ENCODE data around the gene LRRC8B. TPM values are rescaled to one million over a fixed set of nuclear protein-coding genes. Genes with fewer than 3 reads are reported as not detected.

Gene LRRC8B
- total and polyA plus RNA-seq, 9 of the 15 experiments (the other 6 are each of a cell fraction or from before 2014, with no cell fraction given) = 4.3 to 43.7 (median 14.4) TPM

- no peak; the same call in 1 of the 2 replicates for TF ChIP-seq CREB3 (tag; conservative IDR thresholded peaks at IDR 0.05; ENCODE audit: low read depth)
- no peak for TF ChIP-seq ZNF561 (CRISPR knock-in tag; conservative IDR thresholded peaks at IDR 0.05)
- TF ChIP-seq SRSF9 (IDR thresholded peaks at IDR 0.05; ENCODE audit: borderline replicate concordance, low read depth, low read length) = no peak
- peak; percentile 97 for TF ChIP-seq ZNF609 (CRISPR knock-in tag; IDR thresholded peaks at IDR 0.05; ENCODE audit: borderline replicate concordance)
- no peak for TF ChIP-seq ZBTB8A (IDR thresholded peaks at IDR 0.05; ENCODE audit: partially characterized antibody)
- TF ChIP-seq SMAD1 (IDR thresholded peaks at IDR 0.05; ENCODE audit: low read depth, low read length, partially characterized antibody) = peak; percentile 32
- TF ChIP-seq ZFP1 (CRISPR knock-in tag; IDR thresholded peaks at IDR 0.05) = no peak
- TF ChIP-seq ZBTB40 (IDR thresholded peaks at IDR 0.05) = no peak
- TF ChIP-seq ZBTB40 (CRISPR knock-in tag; IDR thresholded peaks at IDR 0.05) = no peak
- TF ChIP-seq ZNF354B (CRISPR knock-in tag; IDR thresholded peaks at IDR 0.05) = no peak
- TF ChIP-seq HCFC1 (IDR thresholded peaks at IDR 0.05; ENCODE audit: low read depth, low read length) = peak; percentile 45; the same call in 1 of the 2 replicates
- no peak for TF ChIP-seq ATF7 (IDR thresholded peaks at IDR 0.05)
- no peak for TF ChIP-seq ZNF253 (CRISPR knock-in tag; conservative IDR thresholded peaks at IDR 0.05)
These were observed at the start of gene LRRC8B (continued) for GRCh38 chr1:89524369-89525168.
